Duodenal mucosa (tissue), 2 donors: ENCODE results near the gene COG1.

ENCODE experiments used
- H3K27ac ChIP-seq: one replicate; pipeline ENCODE4 v1.7.0; 2013; ENCODE audit warnings: low read depth, low read length
- H3K27me3 ChIP-seq, 2 donors: one replicate each; pipeline ENCODE4 v1.7.0; 2013; ENCODE audit warnings: low read length in 2 of 2, control low read depth in 1 of 2; ENCODE audit not compliant: insufficient read depth in 2 of 2, control insufficient read depth in 1 of 2
- H3K36me3 ChIP-seq, 2 donors: one replicate each; pipeline ENCODE4 v1.7.0; 2013; ENCODE audit warnings: low read length in 2 of 2, control low read depth in 1 of 2; ENCODE audit not compliant: insufficient read depth in 2 of 2, control insufficient read depth in 1 of 2
- H3K4me1 ChIP-seq, 2 donors: one replicate each; pipeline ENCODE4 v1.7.0; 2013; ENCODE audit warnings: low read length in 2 of 2, control low read depth in 1 of 2; ENCODE audit not compliant: insufficient read depth in 2 of 2, control insufficient read depth in 1 of 2
- H3K4me3 ChIP-seq, 2 donors: one replicate each; pipeline ENCODE4 v1.7.0; 2013; ENCODE audit warnings: low read length in 2 of 2, low read depth in 1 of 2
- H3K9ac ChIP-seq, 2 donors: one replicate each; pipeline ENCODE4 v1.7.0; 2013; ENCODE audit warnings: low read length in 2 of 2, low read depth in 1 of 2
- H3K9me3 ChIP-seq, 2 donors: one replicate each; pipeline ENCODE4 v1.7.0; 2013; ENCODE audit warnings: low read length in 2 of 2, control low read depth in 1 of 2; ENCODE audit not compliant: control insufficient read depth in 1 of 2

The COG1 gene

DNA sequence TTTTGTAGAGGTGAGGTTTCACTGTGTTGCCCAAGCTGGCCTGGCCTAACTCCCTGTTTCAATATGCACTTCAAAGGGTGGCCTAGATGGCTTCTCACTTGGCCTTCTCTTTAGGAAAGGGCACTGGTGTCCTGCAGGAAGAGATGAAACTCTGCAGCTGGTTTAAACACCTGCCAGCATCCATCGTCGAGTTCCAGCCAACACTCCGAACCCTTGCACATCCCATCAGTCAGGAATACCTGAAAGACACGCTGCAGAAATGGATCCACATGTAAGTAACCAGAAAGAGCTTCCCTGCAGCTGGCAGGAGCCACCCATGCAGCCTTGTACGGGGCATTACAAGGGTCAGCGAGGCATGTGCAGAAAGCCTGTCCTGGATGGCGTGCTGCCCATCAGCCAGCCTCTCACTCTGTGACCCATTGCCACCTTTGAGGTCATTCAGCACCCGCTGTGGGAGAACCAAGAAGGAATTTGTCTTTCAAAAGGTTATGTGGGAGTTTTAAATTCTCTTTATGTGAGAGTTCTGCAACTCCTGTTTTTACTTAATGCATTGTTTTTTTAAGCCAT is 7.0 kb downstream of the COG1 start:
- no peak overlapping the region for H3K4me3 ChIP-seq
- H3K4me1 ChIP-seq = peaks cover 19 to 26% of the 10 kb centered on the region in 2 donors
- no peaks in the 10 kb centered on the region for H3K9me3 ChIP-seq
- peaks cover 46 to 78% of the 10 kb centered on the region in 2 donors for H3K36me3 ChIP-seq
- no peaks in the 10 kb centered on the region for H3K27me3 ChIP-seq
- no peak overlapping the region for H3K27ac ChIP-seq
- no peak overlapping the region for H3K9ac ChIP-seq

DNA sequence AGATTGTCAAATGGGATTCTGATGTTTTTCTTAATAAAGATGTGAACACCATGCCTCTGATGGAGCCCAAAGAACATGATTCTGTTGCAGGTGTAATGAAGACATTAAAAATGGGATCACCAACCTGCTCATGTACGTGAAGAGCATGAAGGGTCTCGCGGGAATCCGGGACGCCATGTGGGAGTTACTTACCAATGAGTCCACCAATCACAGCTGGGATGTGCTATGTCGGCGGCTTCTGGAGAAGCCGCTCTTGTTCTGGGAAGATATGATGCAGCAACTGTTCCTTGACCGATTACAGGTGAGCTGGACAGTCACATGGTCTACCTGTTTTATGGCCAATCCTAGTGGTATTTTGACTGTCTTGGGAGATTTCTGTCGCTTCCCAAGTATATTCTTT is 7.6 kb downstream of the COG1 start:
- Histone ChIP-seq H3K27me3 (no peaks in the 10 kb centered on the region), H3K36me3 (peaks cover 51 to 84% of the 10 kb centered on the region in 2 donors), H3K4me3 (no peak overlapping the region), H3K9ac (no peak overlapping the region), H3K27ac (no peak overlapping the region), H3K4me1 (peaks cover 19 to 26% of the 10 kb centered on the region in 2 donors), H3K9me3 (no peaks in the 10 kb centered on the region)

DNA sequence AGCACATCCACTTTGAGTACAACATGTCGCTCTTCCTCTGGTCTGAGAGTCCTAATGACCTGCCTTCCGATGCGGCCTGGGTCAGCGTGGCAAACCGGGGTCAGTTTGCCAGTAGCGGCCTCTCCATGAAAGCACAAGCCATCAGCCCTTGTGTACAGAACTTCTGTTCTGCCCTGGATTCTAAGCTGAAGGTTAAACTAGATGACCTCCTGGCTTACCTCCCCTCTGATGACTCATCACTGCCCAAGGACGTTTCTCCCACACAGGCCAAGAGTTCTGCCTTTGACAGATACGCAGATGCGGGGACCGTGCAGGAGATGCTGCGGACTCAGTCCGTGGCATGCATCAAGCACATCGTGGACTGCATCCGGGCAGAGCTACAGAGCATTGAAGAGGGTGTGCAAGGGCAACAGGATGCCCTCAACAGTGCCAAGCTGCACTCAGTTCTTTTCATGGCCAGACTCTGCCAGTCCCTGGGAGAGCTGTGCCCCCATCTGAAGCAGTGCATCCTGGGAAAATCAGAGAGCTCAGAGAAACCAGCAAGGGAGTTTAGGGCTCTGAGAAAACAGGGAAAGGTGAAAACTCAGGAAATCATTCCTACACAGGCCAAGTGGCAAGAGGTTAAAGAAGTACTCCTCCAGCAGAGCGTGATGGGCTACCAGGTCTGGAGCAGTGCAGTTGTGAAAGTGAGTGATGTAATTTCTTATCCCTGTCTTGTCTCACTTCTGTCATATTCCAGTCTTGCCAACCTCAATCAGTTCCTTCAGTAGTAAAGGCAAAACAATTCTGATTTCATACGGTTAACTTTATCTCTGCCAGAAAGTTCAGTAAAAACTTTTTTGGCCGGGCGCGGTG is 8.6 kb downstream of the COG1 start:
- Histone ChIP-seq H3K4me1 (peaks cover 19 to 22% of the 10 kb centered on the region in 2 donors), H3K9ac (no peak overlapping the region), H3K36me3 (peaks cover 61 to 91% of the 10 kb centered on the region in 2 donors), H3K4me3 (no peak overlapping the region), H3K9me3 (no peaks in the 10 kb centered on the region), H3K27me3 (no peaks in the 10 kb centered on the region), H3K27ac (no peak overlapping the region)

- no peaks in the 10 kb centered on the region for H3K27me3 ChIP-seq
- H3K9ac ChIP-seq = no peak overlapping the region
- H3K9me3 ChIP-seq = no peaks in the 10 kb centered on the region
- H3K36me3 ChIP-seq = peaks cover 61 to 91% of the 10 kb centered on the region in 2 donors
- H3K4me3 ChIP-seq = peak overlapping the region in 1 of 2 donors; percentile 21
- no peak overlapping the region for H3K27ac ChIP-seq
- H3K4me1 ChIP-seq = peaks cover 19 to 22% of the 10 kb centered on the region in 2 donors
These were observed 10.4 kb downstream of the COG1 start for GRCh38 chr17:73203135-73203787.

GRCh38 chr17:73203788-73204479 is 11.1 kb downstream of the COG1 start:
- Histone ChIP-seq H3K27ac (no peak overlapping the region), H3K4me3 (no peak overlapping the region), H3K9me3 (no peaks in the 10 kb centered on the region), H3K4me1 (peaks cover 19 to 22% of the 10 kb centered on the region in 2 donors), H3K36me3 (peaks cover 68 to 91% of the 10 kb centered on the region in 2 donors), H3K27me3 (no peaks in the 10 kb centered on the region), H3K9ac (no peak overlapping the region)

- Histone ChIP-seq H3K36me3 (peaks cover 69 to 86% of the 10 kb centered on the region in 2 donors), H3K9me3 (no peaks in the 10 kb centered on the region), H3K4me1 (peaks cover 19 to 22% of the 10 kb centered on the region in 2 donors), H3K4me3 (no peak overlapping the region), H3K9ac (no peak overlapping the region), H3K27me3 (no peaks in the 10 kb centered on the region), H3K27ac (no peak overlapping the region)
These were observed 12.7 kb downstream of the COG1 start for GRCh38 chr17:73205459-73205961.

DNA sequence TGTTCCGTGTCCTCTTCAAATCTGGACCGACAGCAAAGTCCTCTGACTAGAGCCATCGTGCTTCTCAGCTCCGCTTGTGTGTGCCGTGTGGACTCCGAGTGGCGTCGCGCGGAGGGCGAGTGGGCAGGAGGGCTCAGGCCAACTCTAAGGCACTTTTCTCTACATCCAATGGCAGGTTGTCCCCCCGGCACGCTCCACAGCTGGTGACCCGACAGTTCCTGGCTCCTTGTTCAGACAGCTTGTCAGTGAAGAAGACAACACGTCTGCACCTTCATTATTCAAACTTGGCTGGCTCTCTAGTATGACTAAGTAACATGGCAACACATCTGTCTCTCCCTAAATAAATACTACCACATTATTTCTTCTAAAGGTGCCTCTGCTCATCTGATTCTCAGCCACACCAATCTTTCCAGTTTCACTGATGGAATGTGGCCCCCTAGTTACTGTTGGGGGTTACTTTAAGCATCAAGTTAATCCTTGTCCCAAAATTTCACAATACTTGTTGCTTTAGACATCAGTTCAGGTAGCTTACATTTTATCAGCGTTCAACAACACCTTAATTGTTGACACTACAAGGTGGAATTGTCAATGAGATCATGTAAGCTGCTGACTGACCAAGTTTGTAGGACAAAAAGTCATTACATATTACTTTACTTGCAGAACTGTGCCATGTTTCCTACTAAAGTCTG is 15.4 kb downstream of the COG1 start:
- Histone ChIP-seq H3K9me3 (no peaks in the 10 kb centered on the region), H3K27me3 (no peaks in the 10 kb centered on the region), H3K4me1 (peaks cover 8 to 11% of the 10 kb centered on the region in 2 donors), H3K4me3 (no peak overlapping the region), H3K36me3 (peaks cover 52 to 60% of the 10 kb centered on the region in 2 donors), H3K9ac (no peak overlapping the region), H3K27ac (no peak overlapping the region)

GRCh38 chr17:73209436-73209835 is 16.6 kb downstream of the COG1 start:
- no peak overlapping the region for H3K27ac ChIP-seq
- no peaks in the 10 kb centered on the region for H3K27me3 ChIP-seq
- no peak overlapping the region for H3K9ac ChIP-seq
- no peaks in the 10 kb centered on the region for H3K9me3 ChIP-seq
- no peak overlapping the region for H3K4me3 ChIP-seq
- peaks cover 50 to 51% of the 10 kb centered on the region in 2 donors for H3K36me3 ChIP-seq
- H3K4me1 ChIP-seq = no peaks in the 10 kb centered on the region

- Histone ChIP-seq H3K9ac (no peak overlapping the region), H3K36me3 (peaks cover 48 to 49% of the 10 kb centered on the region in 2 donors), H3K9me3 (no peaks in the 10 kb centered on the region), H3K4me3 (no peak overlapping the region), H3K27ac (no peak overlapping the region), H3K27me3 (no peaks in the 10 kb centered on the region), H3K4me1 (no peaks in the 10 kb centered on the region)
These were observed 17.3 kb downstream of the COG1 start for GRCh38 chr17:73210002-73210678.
